H1 (cell line): Measurements from ENCODE around the gene LAMC3. TPM values are rescaled to one million over a fixed set of nuclear protein-coding genes. Genes with fewer than 3 reads are reported as not detected.

Experiments
- CTCF ChIA-PET: fragments of 300-600 bp; sonication (Branson Sonifier 250); formaldehyde crosslinking; loops from one replicate; lab custom pipeline; 2021; ENCODE audit not compliant: partially characterized antibody; lab: Charles Lee
- POLR2A ChIA-PET: fragments of 300-600 bp; sonication (Branson Sonifier 250); formaldehyde crosslinking; loops from one replicate; lab custom pipeline; 2021; ENCODE audit warnings: inconsistent platforms; ENCODE audit not compliant: partially characterized antibody; lab: Charles Lee
- DNase-seq, 2 experiments: peaks; one replicate each; pipeline versions ENCODE4 v3.0.0 to v3.0.0-alpha.2; 2010 to 2022; ENCODE audit warnings: low spot score in 2 of 2, low read depth in 1 of 2, mixed read lengths in 1 of 2
- FAIRE-seq: peaks from 2 replicates; lab custom pipeline; 2011; peaks lifted over from hg19 to GRCh38; lab: Jason Lieb, UNC
- H2AFZ ChIP-seq: 2 replicates; pipeline ENCODE4 v1.8.1; 2012; ENCODE audit warnings: low read length, inconsistent platforms
- H2AK5ac ChIP-seq: 2 replicates; pipeline ENCODE4 v1.6.1; 2013; ENCODE audit warnings: low read depth, low read length
- H2BK120ac ChIP-seq: replicated peaks from 2 replicates; pipeline ENCODE3; 2013; ENCODE audit warnings: low read depth, low read length, inconsistent platforms
- H2BK12ac ChIP-seq: 2 replicates; pipeline ENCODE4 v1.6.1; 2013; ENCODE audit warnings: low read depth, low read length
- H2BK15ac ChIP-seq: 2 replicates; pipeline ENCODE4 v1.6.1; 2013; ENCODE audit warnings: low read length
- H2BK20ac ChIP-seq: 2 replicates; pipeline ENCODE4 v1.6.1; 2013; ENCODE audit warnings: low read length
- H2BK5ac ChIP-seq: 2 replicates; pipeline ENCODE4 v1.6.1; 2013; ENCODE audit warnings: low read depth, low read length
- H3K14ac ChIP-seq: 2 replicates; pipeline ENCODE4 v1.6.1; 2013; ENCODE audit warnings: inconsistent platforms; ENCODE audit not compliant: insufficient read length
- H3K18ac ChIP-seq: 2 replicates; pipeline ENCODE4 v1.6.1; 2013; ENCODE audit warnings: low read length; ENCODE audit errors: extremely low read depth
- H3K23ac ChIP-seq: 2 replicates; pipeline ENCODE4 v1.6.1; 2013; ENCODE audit warnings: inconsistent platforms; ENCODE audit not compliant: insufficient read length
- H3K23me2 ChIP-seq: 2 replicates; pipeline ENCODE4 v1.6.1; 2013; ENCODE audit warnings: low read depth, low read length
- H3K27ac ChIP-seq: 2 replicates; pipeline ENCODE4 v1.6.1; 2011; ENCODE audit warnings: low read depth, low read length, inconsistent platforms
- H3K27me3 ChIP-seq, 4 experiments: replicated peaks in 1 of 4; 1 replicate in 1 of 4; 2 replicates in 3 of 4; pipeline versions ENCODE4 v1.6.1 to v1.8.1; 2011 to 2013; ENCODE audit warnings: low read length in 3 of 4, mild to moderate bottlenecking in 3 of 4, inconsistent platforms in 2 of 4, mixed read lengths in 2 of 4, moderate library complexity in 1 of 4; ENCODE audit not compliant: control insufficient read depth in 3 of 4, insufficient read depth in 3 of 4; ENCODE audit errors: extremely low read depth in 1 of 4
- H3K36me3 ChIP-seq, 4 experiments: 2 replicates each; pipeline versions ENCODE4 v1.6.1 to v1.8.1; 2011 to 2013; ENCODE audit warnings: mild to moderate bottlenecking in 4 of 4, low read length in 3 of 4, moderate library complexity in 2 of 4, control low read depth in 1 of 4, inconsistent platforms in 1 of 4; ENCODE audit not compliant: insufficient read depth in 4 of 4, control insufficient read depth in 2 of 4
- H3K4ac ChIP-seq: replicated peaks from 2 replicates; pipeline ENCODE3; 2013; ENCODE audit warnings: low read length, low read depth, mixed read lengths, inconsistent platforms; ENCODE audit not compliant: insufficient read length
- H3K4me1 ChIP-seq, 4 experiments: replicated peaks in 1 of 4; 1 replicate in 1 of 4; 2 replicates in 3 of 4; pipeline versions ENCODE4 v1.6.1 to v1.8.1; 2011 to 2013; ENCODE audit warnings: low read length in 3 of 4, inconsistent platforms in 2 of 4, mixed read lengths in 1 of 4; ENCODE audit not compliant: insufficient read depth in 4 of 4, control insufficient read depth in 3 of 4
- H3K4me2 ChIP-seq, 2 experiments: 2 replicates each; pipeline versions ENCODE4 v1.6.1 to v1.8.1; 2011 to 2013; ENCODE audit warnings: low read depth in 2 of 2, low read length in 2 of 2, control low read depth in 1 of 2, inconsistent platforms in 1 of 2, mild to moderate bottlenecking in 1 of 2; ENCODE audit not compliant: insufficient read depth in 1 of 2
- H3K4me3 ChIP-seq, 4 experiments: fragments of 200-600, 300-600 bp in 1 of 4; sonication (generic), shearing (Covaris generic), sonication (Bioruptor Twin) in 1 of 4; 2 replicates each; pipeline versions ENCODE4 v1.5.1 to v1.8.1; 2011 to 2016; ENCODE audit warnings: low read length in 4 of 4, low read depth in 3 of 4, control low read depth in 2 of 4, inconsistent platforms in 2 of 4, mild to moderate bottlenecking in 2 of 4, mixed read lengths in 1 of 4, moderate library complexity in 1 of 4; ENCODE audit not compliant: insufficient read depth in 2 of 4; ENCODE audit errors: extremely low read depth in 1 of 4
- H3K56ac ChIP-seq: replicated peaks from 2 replicates; pipeline ENCODE3; 2013; ENCODE audit warnings: low read depth, mild to moderate bottlenecking, mixed read lengths, low read length, inconsistent platforms; ENCODE audit not compliant: insufficient read length
- H3K79me1 ChIP-seq: 2 replicates; pipeline ENCODE4 v1.6.1; 2013; ENCODE audit warnings: low read depth, low read length, control low read depth
- H3K79me2 ChIP-seq, 2 experiments: 2 replicates each; pipeline versions ENCODE4 v1.6.1 to v1.8.1; 2012 to 2013; ENCODE audit warnings: low read length in 2 of 2, mild to moderate bottlenecking in 2 of 2, inconsistent platforms in 1 of 2; ENCODE audit not compliant: insufficient read depth in 2 of 2, control insufficient read depth in 1 of 2
- H3K9ac ChIP-seq, 4 experiments: replicated peaks in 1 of 4; 1 replicate in 1 of 4; 2 replicates in 3 of 4; pipeline versions ENCODE4 v1.6.1 to v1.8.1; 2011 to 2013; ENCODE audit warnings: low read depth in 3 of 4, low read length in 3 of 4, control low read depth in 2 of 4, mild to moderate bottlenecking in 2 of 4, moderate library complexity in 2 of 4, inconsistent platforms in 1 of 4; ENCODE audit errors: extremely low read depth in 1 of 4
- H3K9me3 ChIP-seq, 2 experiments: 2 replicates each; pipeline versions ENCODE4 v1.6.1 to v1.8.1; 2012 to 2013; ENCODE audit warnings: mild to moderate bottlenecking in 2 of 2, moderate library complexity in 2 of 2, control low read depth in 1 of 2, inconsistent platforms in 1 of 2, low read depth in 1 of 2, low read length in 1 of 2, mixed read lengths in 1 of 2; ENCODE audit not compliant: insufficient read depth in 2 of 2
- H4K20me1 ChIP-seq, 2 experiments: replicated peaks in 1 of 2; 2 replicates each; pipeline versions ENCODE3 to v1.8.1; 2011 to 2013; ENCODE audit warnings: inconsistent platforms in 2 of 2, low read length in 2 of 2, mild to moderate bottlenecking in 1 of 2; ENCODE audit not compliant: insufficient read depth in 2 of 2, control insufficient read depth in 1 of 2
- H4K5ac ChIP-seq: 2 replicates; pipeline ENCODE4 v1.6.1; 2013; ENCODE audit warnings: low read length, low read depth, mixed read lengths, inconsistent platforms; ENCODE audit not compliant: insufficient read length
- H4K8ac ChIP-seq: 2 replicates; pipeline ENCODE4 v1.8.0; 2013; ENCODE audit warnings: mild to moderate bottlenecking, moderate library complexity, low read length, inconsistent platforms; ENCODE audit not compliant: insufficient read depth; ENCODE audit errors: extremely low read depth
- H4K91ac ChIP-seq: replicated peaks from 2 replicates; pipeline ENCODE3; 2013; ENCODE audit warnings: low read length, mixed read lengths, inconsistent platforms; ENCODE audit not compliant: insufficient read length
- POLR2A ChIP-seq, 2 experiments: IDR thresholded peaks; 1 replicate in 1 of 2; 2 replicates in 1 of 2; pipeline ENCODE4 v1.6.1; 2011; ENCODE audit warnings: low read depth in 2 of 2, low read length in 2 of 2, mild to moderate bottlenecking in 2 of 2; ENCODE audit errors: control extremely low read depth in 1 of 2
- SIRT6 ChIP-seq: IDR thresholded peaks from one replicate; pipeline ENCODE4 v1.7.1; 2012; ENCODE audit warnings: low read length, inconsistent platforms
- WGBS, 2 experiments: shearing (Covaris generic) in 1 of 2; methylation state at CpG; one replicate each; pipeline versions ENCODE4 v1.1.6 to v1.1.7; 2013 to 2015; ENCODE audit warnings: low lambda C conversion rate in 2 of 2, mixed read lengths in 2 of 2, inconsistent platforms in 1 of 2, low coverage in 1 of 2, missing lambda C conversion rate in 1 of 2; ENCODE audit not compliant: insufficient replicate concordance in 2 of 2, insufficient coverage in 1 of 2, insufficient read length in 1 of 2; ENCODE audit errors: extremely low coverage in 1 of 2, missing lambda C conversion rate in 1 of 2; 5-methylcytosine and 5-hydroxymethylcytosine counted together
- polyA plus RNA-seq, 7 experiments: library from polyadenylated mRNA; depleted of rRNA in 3 of 7; stranded (reverse) in 5 of 7; unstranded in 2 of 7; fragments of >200 nt in 5 of 7; fragments of 200-250 nt in 2 of 7; gene quantifications; 1 replicate in 5 of 7; 2 replicates in 1 of 7; 4 replicates in 1 of 7; pipeline versions ENCODE4 v1.2.1 to v1.2.3, GENCODE V29; 2011 to 2013; ENCODE audit warnings: missing spikeins in 2 of 7, mixed read lengths in 2 of 7
- total RNA-seq: library from RNA; stranded (reverse); fragmentation: NEBNext Ultra II Directional; extraction: Animal tissue kit (Norgen Biotek cat#: 25700); gene quantifications from 2 replicates; pipeline ENCODE4 v1.2.1, GENCODE V29; 2021

Gene LAMC3
- total and polyA plus RNA-seq, 2 of the 8 experiments (the other 6 are each of a cell fraction or from before 2014, with no cell fraction given), result 9.3 to 12.3 TPM

DNA sequence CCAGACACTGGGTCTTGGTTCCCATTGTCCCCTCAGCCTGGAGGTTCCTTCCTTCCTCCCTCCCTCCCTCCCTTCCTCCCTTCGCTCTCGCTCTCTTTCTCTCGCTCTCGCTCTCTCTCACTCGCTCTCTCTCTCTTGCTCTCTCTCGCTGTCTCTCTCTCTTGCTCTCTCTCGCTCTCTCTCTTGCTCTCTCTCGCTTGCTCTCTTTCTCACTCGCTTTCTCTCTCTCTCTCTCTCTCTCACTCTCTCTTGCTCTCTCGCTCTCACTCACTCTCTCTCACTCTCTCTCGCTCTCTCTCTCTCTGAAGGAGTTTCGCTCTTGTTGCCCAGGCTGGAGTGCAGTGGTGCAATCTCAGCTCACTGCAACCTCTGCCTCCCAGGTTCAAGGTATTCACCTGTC, 23.4 kb downstream of the LAMC3 start:
- Histone ChIP-seq H3K23me2 (no peaks in the 10 kb centered on the region), H2BK15ac (no peak overlapping the region), H2BK5ac (no peak overlapping the region), H3K56ac (no peak overlapping the region), H3K79me1 (no peaks in the 10 kb centered on the region), H3K9ac (no peak overlapping the region), H2AFZ (no peak overlapping the region), H3K27ac (no peak overlapping the region), H3K36me3 (no peaks in the 10 kb centered on the region), H3K27me3 (no peaks in the 10 kb centered on the region), H2BK12ac (no peak overlapping the region), H2BK120ac (no peak overlapping the region), H2BK20ac (no peak overlapping the region), H3K4me3 (no peak overlapping the region), H3K79me2 (no peaks in the 10 kb centered on the region), H3K4me1 (no peaks in the 10 kb centered on the region)
- WGBS, 2 experiments, result 93 to 100% methylated on average over 8 to 11 of the region's 12 CpGs
- CTCF ChIA-PET, result interaction anchor here (0.8 to 2.1 kb wide), 2 partner anchors 11 to 162 kb away, joined by 3 to 6 read pairs; no protein-coding TSS in a partner anchor
- DNase-seq, result no peak
- TF ChIP-seq POLR2A (IDR thresholded peaks at IDR 0.05; ENCODE audit: control extremely low read depth in 1 of 2, low read depth in 2 of 2, low read length in 2 of 2) (no peak), SIRT6 (no peak)
- TF ChIP-seq, all 59 proteins: peak for 0
- Histone ChIP-seq H4K8ac (no peak overlapping the region), H2AK5ac (no peak overlapping the region), H4K91ac (no peak overlapping the region), H3K9me3 (no peaks in the 10 kb centered on the region), H3K4me2 (no peak overlapping the region), H3K18ac (no peak overlapping the region), H4K5ac (no peak overlapping the region), H4K20me1 (no peaks in the 10 kb centered on the region), H3K14ac (no peak overlapping the region), H3K4ac (no peak overlapping the region), H3K23ac (no peak overlapping the region)
- POLR2A ChIA-PET, result interaction anchor here (0.6 kb wide), 1 partner anchor 12 kb away, joined by 3 read pairs; no protein-coding TSS in a partner anchor
- no peak for FAIRE-seq
